HCT116 (cell line): ENCODE measurements around the gene TMCO1. TPM values are rescaled to one million over a fixed set of nuclear protein-coding genes. Genes with fewer than 3 reads are reported as not detected.

Source experiments
- CEBPB ChIP-seq: IDR thresholded peaks from 2 replicates; pipeline ENCODE4 v1.6.1; 2012; ENCODE audit warnings: low read depth
- EGR1 ChIP-seq: IDR thresholded peaks from 2 replicates; pipeline ENCODE4 v1.6.1; 2012; ENCODE audit warnings: low read depth
- EZH2phosphoT487 ChIP-seq: fragments of 200-600 bp; IDR thresholded peaks from 2 replicates; pipeline ENCODE4 v1.6.1; 2018; ENCODE audit warnings: antibody characterized with exemption, borderline replicate concordance
- FOSL1 ChIP-seq: IDR thresholded peaks from 2 replicates; pipeline ENCODE4 v1.6.1; 2012; ENCODE audit warnings: low read depth
- POLR2A ChIP-seq: IDR thresholded peaks from 2 replicates; pipeline ENCODE4 v1.7.0; 2011; ENCODE audit warnings: borderline replicate concordance; ENCODE audit not compliant: insufficient read depth, insufficient read length; ENCODE audit errors: extremely low read depth
- SIN3A ChIP-seq: IDR thresholded peaks from 2 replicates; pipeline ENCODE4 v1.6.1; 2012; ENCODE audit warnings: low read depth
- TCF7L2 ChIP-seq: IDR thresholded peaks from 2 replicates; pipeline ENCODE4 v1.7.0; 2011; ENCODE audit warnings: borderline replicate concordance, inconsistent platforms; ENCODE audit not compliant: insufficient read depth, insufficient read length; ENCODE audit errors: extremely low read depth
- YY1 ChIP-seq: IDR thresholded peaks from 2 replicates; pipeline ENCODE4 v1.6.1; 2011; ENCODE audit warnings: low read length, low read depth, moderate library complexity, mild to moderate bottlenecking; ENCODE audit not compliant: insufficient replicate concordance; ENCODE audit errors: extremely low read depth
- total RNA-seq: library from RNA; stranded (reverse); gene quantifications from one replicate; pipeline ENCODE4 v1.2.1, GENCODE V29; 2021; ENCODE audit not compliant: unreplicated experiment
- TF ChIP-seq, protein P1 (sequence below): IDR thresholded peaks from 2 replicates; pipeline ENCODE4 v1.6.1; 2012

Gene TMCO1
- total RNA-seq, 1 experiment from 2014 or later, result 61.2 TPM

- no peak for TF ChIP-seq FOSL1
- no peak for TF ChIP-seq TCF7L2
- TF ChIP-seq CEBPB, result no peak
- TF ChIP-seq EZH2phosphoT487, result no peak
- TF ChIP-seq, protein P1, sequence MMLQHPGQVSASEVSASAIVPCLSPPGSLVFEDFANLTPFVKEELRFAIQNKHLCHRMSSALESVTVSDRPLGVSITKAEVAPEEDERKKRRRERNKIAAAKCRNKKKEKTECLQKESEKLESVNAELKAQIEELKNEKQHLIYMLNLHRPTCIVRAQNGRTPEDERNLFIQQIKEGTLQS, result no peak
- TF ChIP-seq POLR2A, result no peak
- TF ChIP-seq YY1, result no peak
- TF ChIP-seq SIN3A, result no peak
- TF ChIP-seq EGR1, result no peak
These were observed 90.2 kb downstream of the TMCO1 start (continued) for GRCh38 chr1:165678509-165678908.

Other genes starting within 250 kb of the TMCO1 start
- not detected for gene LRRC52, start 224.9 kb downstream of the TMCO1 start, total RNA-seq
- 93.7 TPM for gene MGST3, start 137.6 kb downstream of the TMCO1 start, total RNA-seq
- gene ALDH9A1, start 70.3 kb downstream of the TMCO1 start, total RNA-seq, result 46.0 TPM
- 88.4 TPM for gene UCK2, start 58.7 kb upstream of the TMCO1 start, total RNA-seq